Stimulated activated CD8-positive, alpha-beta memory T cell treated with anti-CD3 and anti-CD28 coated beads, Interleukin-7, amount 100 ng/mL, for 1 hour (primary cell): Measurements from ENCODE around the gene APC2.
A peak's percentile ranks its signal among the peaks of the same experiment; 100 is the strongest.
"Not testable (repeated sequence)": the region's sequence is repeated elsewhere in the genome, so short reads cannot be mapped to it uniquely, and the experiment has no call there.

Experiments
- DNase-seq, 2 donors: peaks; one replicate each; pipeline ENCODE4 v3.0.0-alpha.2; 2020; ENCODE audit warnings: low read depth in 2 of 2

Gene APC2

DNA sequence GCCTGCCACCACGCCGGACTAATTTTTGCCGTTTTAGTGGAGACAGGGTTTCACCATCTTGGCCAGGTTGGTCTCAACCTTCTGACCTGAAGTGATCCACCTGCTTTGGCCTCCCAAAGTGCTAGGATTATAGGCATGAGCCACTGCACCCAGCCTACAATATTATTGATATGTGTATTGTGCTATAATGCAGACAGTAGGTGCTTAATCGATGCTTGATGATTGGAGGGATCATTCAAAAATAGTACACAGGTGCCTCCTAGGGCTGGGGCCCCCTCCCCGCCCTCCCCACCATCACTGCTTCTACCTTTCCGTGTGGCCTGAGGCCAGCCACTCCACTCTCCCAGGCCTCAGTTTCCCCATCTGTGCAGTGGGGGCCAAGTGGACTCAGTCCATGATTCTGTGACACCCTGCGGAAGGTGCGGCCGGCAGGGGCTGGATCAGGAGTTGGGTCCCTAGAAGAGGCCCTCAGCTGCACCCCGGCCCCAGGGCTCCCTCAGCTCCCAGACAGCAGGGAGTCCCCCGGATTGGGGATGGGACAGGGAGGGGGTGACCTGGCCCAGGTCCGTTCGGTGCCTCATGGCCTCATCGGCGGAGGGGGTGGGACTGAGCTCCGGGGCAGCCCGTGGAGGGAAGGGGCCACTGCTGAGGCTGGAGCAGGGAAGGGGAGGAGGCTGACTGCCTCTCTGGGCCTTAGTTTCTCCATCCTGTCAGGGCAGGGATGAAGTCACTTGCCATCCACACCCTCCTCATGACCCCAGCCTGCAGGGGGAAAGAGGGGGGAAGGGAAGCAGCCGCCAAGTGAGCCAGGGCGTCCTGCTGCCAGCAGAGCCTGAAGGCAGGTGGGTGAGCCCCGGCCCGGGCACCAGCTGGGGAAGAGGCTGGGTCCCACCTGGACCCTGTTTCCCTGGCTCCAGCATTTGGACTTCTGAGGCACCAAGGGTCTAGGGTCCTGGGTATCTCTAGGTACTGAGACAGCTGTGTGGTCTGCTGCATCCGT lies 61.7 kb downstream of the APC2 start:
- no peak for DNase-seq

DNA sequence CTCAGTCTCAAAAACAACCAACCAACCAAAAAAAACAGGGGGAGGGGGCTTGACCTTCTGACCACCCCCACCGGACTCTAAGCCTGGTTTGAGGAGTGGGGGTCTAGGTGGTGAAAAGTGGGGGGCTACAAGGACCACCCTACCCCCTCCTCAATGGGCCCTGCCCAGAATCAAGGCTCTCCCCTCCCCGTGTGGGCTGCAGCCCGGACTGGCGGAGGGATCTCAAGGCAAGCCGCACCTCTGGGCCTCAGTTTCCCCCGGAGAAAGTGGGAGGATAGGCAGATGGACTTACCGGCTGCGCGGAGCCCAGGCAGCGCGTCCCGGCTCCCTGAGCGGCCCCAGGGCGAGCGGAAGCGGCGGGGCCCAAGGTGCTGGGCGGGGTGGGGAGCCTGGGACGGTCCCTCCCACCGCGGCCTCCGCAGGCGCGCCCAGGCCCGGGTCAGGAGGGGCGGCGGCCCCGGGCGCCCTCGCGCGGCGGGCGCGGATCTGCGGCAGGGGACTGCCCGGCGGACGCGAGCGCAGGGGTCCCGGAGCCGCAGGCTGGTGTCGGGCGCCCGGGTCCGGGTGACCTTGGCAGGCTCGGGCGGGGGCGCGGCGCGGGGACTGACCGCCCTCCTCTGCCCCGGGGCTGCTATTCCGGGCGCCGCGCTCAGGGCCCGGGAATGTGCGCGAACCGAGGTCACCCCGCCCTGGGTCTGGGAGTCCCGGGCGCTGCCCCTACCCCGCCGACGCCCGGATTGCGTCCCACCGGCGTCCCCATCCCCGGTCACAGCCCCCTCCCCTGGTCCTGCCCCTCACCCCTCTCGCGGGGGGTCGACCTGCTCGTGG lies 63.0 kb downstream of the APC2 start, which contains the start of gene ADAMTSL5:
ADAMTSL5 (minus strand) TSS at position 349 of the 828 bp plus-strand sequence. CDS start 2,076 bp downstream, outside the sequence.
- peak; percentile 22 to 27 for DNase-seq

DNA sequence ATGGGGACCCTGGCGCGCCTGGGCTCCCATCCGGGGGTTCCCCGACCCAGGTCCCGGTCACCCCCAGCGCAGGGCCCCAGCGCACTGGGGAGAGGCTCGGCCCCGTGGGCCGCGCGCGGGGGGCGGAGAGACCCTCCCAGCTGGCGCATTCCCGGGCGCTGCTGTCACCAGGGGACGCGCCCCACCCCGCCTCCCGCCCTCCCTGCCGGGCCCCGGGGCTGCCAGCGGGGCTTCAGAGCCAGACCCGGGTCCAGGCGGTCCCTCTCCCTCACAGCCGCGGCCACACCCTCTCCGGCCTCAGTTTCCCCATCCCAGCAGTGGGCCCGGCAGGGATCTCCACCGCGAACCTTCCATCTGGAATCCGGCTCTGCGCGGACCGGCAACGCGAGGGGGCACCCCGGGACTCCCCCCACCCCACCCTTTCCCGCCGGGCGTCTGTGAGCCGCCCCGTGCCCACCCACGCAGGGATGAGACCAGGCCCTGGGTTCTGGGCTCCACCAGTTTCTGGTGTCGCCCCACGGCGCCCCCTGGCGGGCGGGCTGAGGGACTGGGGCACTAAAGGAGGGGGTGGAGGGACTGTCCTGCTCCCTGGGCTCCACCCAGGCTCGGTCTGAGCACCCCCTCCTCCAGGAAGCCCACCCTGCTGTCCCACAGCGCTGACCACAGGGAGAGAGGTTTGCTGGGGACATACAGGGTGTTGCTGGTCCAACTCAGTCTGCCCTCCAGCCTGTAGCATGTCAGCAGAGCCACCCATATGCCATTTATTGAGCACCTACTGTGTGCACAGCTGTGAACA lies 63.8 kb downstream of the APC2 start:
- peak; percentile 19 to 48 for DNase-seq

DNA sequence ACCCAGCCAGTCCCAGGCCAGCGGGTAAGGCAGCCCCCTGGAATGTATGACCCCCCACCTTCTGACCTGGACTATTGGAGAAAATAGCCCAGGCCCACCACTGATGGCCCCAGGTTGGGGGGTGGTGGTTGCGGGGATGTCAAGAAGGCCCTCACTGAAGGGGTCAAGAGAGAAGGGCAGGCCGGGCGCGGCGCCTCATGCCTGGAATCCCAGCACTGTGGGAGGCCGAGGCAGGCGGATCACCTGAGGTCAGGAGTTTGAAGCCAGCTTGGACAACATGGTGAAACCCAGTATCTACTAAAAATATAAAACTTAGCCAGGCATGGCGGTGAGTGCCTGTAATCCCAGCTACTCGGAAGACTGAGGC lies 64.4 kb downstream of the APC2 start:
- no peak for DNase-seq

DNA sequence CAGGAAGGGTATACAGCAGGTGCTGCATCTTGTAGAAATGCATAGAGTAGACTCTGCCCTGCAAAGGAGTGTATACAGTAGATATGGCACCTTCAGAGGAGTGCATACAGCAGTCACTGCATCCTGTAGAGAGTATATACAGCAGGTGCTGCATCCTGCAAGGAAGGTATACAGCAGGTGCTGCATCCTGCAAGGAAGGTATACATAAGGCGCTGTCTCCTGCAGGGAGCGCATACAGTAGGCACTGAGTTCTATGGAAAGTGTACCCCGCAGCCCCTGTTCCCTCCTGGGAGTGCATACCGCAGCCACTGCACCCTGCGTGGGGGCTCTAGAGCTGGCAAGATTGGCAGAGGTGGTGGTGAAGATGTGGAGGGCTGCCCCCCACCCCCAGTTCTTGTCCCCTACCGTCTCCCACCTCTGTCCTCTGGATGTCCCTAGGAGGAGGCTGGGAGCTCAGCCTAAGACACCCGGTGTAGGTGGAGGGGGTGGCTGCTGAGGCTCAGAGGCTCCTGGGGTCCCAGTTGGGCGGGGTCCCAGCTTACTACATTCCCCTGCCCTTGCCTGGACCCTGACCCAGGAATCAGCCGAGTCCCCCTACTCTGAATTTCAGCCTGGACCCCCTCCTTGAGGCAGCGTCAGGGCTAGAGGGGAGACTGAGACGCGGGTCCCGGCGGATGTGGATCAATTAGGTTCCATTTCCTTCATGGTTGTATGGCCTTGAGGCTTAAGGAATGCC lies 65.2 kb downstream of the APC2 start:
- DNase-seq, result no peak

DNA sequence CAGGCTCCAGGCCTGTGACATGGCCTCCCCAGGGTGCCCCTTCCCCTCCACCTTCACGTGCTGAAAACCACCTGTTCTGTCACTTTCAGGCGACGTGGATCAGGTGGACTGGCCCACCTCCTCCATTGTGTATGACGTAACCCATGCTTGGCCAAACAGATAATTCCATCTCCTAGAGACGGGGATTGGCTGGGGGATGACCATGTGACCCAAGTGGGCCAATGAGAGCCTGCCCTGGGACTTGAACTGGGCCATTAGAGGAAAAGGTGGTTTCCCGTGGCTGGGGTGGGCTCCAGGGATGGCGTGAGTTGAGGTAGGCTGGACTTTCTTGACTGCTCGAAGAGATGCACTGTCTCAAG lies 66.5 kb downstream of the APC2 start:
- no peak for DNase-seq

DNA sequence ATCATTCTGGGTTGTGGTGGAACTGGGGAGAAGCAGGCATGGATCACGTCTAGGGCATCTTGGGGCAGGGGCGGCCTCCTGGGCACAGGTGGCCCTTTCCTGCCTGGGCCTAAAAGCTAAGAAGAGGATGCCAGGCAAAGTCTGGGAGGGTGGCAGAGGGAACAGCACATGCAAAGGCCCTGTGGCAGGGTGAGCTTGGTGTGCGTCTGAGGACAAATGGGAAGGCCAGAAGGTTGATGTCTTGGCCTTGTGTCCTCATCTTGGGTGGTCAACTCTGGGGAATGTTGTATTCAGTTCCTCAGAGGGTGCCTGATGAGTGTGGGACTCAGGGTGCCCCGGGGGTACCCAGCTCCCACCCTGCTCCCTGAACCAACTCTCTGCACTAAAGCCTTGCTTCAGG lies 68.5 kb downstream of the APC2 start:
- no peak for DNase-seq

DNA sequence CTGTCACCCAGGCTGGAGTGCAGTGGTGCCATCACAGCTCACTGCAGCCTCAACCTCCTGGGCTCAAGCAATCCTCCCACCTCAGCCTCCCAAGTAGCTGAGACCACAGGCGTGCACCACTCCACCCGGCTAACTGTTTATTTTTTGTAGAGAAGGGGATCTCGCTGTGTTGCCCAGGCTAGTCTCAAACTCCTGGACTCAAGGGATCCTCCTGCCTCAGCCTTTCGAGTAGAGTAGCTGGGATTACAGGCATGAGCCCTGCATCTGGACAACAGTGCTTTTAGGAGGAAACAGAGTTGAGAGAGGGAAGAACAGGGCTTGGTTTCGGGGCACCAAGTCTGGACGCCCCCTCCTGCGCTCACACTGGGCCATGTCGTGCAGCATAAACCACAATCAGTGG lies 69.9 kb downstream of the APC2 start:
- DNase-seq, result not testable (repeated sequence)

DNA sequence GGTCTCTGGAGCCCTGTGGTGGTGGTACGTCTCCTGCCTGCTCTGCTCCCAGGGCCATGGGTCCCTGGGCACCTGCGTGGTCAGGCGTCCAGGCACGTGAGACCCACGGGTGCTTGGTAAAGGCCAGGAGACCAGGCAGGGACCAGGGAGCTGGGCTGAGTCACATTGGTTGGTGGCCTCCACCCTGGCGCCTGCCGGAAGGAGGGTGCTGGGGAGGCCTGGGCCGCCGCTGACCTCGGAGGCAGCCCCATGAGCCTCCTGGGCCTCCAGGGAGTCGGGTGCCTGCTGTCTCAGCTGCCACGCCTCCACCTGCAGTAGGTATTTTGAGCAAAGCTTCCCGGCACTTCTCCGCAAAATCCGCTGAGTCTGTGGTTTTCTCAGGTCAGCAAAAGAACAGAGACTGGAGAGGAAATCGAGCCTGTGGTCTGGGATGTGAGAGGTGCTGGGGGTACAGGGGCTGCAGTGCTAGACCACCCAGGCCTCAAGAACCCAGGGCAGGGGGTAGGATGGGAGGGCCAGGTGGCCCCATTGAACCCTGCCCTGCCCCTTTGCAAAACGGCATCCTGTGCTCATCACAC lies 70.4 kb downstream of the APC2 start:
- no peak for DNase-seq

DNA sequence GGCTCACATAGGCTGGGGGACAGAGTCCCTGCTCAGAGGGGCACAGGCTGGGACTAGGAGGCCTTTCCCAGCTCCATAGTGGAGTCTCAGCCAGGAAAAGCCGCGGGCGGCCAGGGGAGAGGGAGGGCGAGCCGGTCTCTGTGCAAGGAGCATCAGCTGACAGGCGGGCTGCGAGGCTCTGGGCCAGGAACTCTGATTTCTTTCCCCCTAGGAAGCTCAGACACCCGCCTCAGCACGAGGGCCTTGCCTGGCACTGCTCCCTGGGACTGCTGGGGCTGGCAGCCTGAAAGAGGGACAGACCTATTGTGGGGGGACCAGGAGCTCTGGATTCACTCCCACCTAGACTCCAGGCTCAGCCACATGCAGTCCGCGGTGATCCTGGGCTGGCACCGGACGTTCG lies 71.7 kb downstream of the APC2 start:
- no peak for DNase-seq

DNA sequence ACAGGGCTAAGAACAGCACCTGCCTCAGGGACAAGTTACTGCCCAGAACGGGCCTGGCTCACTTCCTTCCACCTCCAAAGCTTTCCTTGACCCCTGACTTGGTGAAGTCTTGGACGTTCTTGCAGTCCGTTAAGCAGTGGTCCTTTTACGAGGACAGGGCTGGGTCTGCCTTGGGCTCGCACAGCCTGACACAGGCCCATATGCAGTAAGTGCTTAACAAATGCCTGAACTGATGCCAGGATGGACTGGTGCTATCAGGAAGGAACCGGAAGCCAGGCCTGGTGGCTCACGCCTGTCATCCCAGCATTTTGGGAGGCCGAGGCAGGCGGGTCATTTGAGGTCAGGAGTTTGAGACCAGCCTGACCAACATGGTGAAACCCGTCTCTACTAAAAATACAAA lies 72.1 kb downstream of the APC2 start:
- DNase-seq, result no peak

DNA sequence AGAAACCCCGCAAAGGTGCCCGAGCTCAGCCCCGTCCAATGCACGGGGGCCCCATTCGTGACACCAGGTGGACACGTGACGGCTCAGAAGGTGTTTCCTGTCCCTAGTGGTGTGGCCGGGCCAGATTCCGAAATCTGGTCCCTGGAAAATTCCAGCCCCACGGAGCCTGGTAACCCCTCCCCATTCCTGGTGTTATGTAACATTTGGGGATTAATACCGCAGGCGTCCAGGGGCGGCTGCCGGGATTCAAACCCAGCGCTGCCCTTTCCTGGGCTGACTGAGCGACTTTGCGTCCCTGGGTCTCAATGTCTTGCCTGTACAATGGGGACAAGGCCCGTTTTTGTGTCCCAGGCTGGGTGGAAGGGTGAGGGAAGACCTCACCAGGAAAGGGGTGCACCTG lies 72.9 kb downstream of the APC2 start:
- DNase-seq, result no peak
